Memory B cell (primary cell): ENCODE measurements around the gene CRACDL.

ENCODE experiments used
- ATAC-seq: fragments of 150-1000 bp; cut with Tn5 transposase; 2 replicates; pipeline ENCODE4 v1.10.0; 2021; ENCODE audit warnings: low read depth, mild to moderate bottlenecking, moderate library complexity
- DNase-seq, 2 donors: peaks; one replicate each; pipeline ENCODE4 v3.0.0; 2022; ENCODE audit warnings: low spot score in 2 of 2
- H3K27ac Mint-ChIP-seq: one replicate; pipeline ENCODE4 v1.8.0; 2022; ENCODE audit warnings: mild to moderate bottlenecking, moderate library complexity, mixed read lengths
- H3K27me3 Mint-ChIP-seq: one replicate; pipeline ENCODE4 v1.8.0; 2022; ENCODE audit warnings: mixed read lengths
- H3K36me3 Mint-ChIP-seq: one replicate; pipeline ENCODE4 v1.8.0; 2022; ENCODE audit warnings: mild to moderate bottlenecking, mixed read lengths
- H3K4me1 Mint-ChIP-seq: one replicate; pipeline ENCODE4 v1.8.0; 2022; ENCODE audit warnings: mixed read lengths
- H3K4me3 Mint-ChIP-seq: one replicate; pipeline ENCODE4 v1.8.0; 2022; ENCODE audit warnings: mild to moderate bottlenecking, moderate library complexity, mixed read lengths
- H3K9me3 Mint-ChIP-seq: one replicate; pipeline ENCODE4 v1.8.0; 2022; ENCODE audit warnings: mixed read lengths

The CRACDL gene

DNA sequence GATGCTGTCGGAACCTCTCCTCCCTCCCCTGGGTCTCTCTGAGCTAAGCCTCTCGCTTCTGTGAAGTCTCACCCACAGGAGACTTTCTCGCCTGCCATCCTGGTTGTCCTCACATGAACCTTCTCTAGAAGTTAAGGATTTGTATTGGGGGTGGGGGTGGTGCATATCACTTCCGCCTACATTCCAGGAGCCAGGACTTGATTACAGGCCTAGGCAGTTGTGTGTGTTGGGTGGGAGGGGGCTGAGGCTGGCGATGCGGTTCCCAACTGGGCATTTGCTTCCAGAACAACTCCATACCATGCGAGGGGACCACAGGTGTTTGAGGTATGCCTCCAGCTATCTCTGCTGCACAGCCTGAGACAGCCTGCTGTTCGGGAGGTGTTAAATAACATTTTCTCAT is 148.3 kb downstream of the CRACDL start:
- no peaks in the 10 kb centered on the region for H3K36me3 Mint-ChIP-seq
- no peaks in the 10 kb centered on the region for H3K4me1 Mint-ChIP-seq
- no peak for ATAC-seq
- no peak for DNase-seq
- no peaks in the 10 kb centered on the region for H3K9me3 Mint-ChIP-seq
- H3K4me3 Mint-ChIP-seq = no peak overlapping the region
- peaks cover 1% of the 10 kb centered on the region for H3K27me3 Mint-ChIP-seq
- H3K27ac Mint-ChIP-seq = no peak overlapping the region

DNA sequence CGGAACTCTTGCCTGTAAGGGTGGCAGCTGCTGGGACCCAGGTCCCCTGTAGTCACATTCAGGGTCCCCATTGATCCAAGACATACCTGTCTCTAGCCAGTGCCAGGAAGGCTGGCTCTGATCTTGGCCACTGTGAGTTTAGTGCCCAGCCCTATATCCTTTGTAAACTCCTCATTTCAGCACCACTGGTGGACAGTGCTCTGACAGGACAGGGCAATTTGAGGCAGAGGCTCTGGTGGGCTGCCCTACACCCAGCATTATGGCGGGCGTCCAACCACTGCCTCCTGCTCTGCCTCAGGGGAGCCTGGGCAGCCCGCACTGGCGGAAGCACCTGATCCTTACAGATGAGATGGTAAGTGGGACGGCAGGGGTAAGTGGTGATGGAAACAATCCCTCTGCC is 149.8 kb downstream of the CRACDL start:
- DNase-seq = no peak
- H3K4me1 Mint-ChIP-seq = no peaks in the 10 kb centered on the region
- H3K36me3 Mint-ChIP-seq = peaks cover 5% of the 10 kb centered on the region
- peaks cover 6% of the 10 kb centered on the region for H3K9me3 Mint-ChIP-seq
- no peak for ATAC-seq
- H3K27me3 Mint-ChIP-seq = peaks cover 1% of the 10 kb centered on the region
- H3K4me3 Mint-ChIP-seq = no peak overlapping the region
- H3K27ac Mint-ChIP-seq = no peak overlapping the region

DNA sequence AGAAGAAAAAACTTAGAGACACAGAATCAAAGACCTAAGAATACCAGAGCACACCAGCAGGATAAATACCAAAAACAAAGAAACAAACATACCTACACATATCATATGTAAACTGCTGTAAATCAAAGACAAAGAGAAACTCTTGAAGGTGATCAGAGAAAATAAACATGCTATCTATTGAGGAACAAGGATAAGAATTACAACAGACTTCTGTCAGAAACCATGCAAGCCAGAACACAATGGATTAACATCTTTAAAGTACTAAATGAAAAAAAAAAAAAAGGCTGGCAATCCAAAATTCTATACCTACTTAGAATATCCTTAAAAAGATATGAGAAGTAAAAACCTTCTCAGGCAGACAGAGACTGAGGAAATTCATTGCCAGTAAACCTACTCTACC is 153.5 kb downstream of the CRACDL start:
- Mint-ChIP-seq H3K4me3 (no peak overlapping the region), H3K36me3 (peaks cover 5% of the 10 kb centered on the region), H3K27ac (no peak overlapping the region), H3K4me1 (no peaks in the 10 kb centered on the region), H3K27me3 (no peaks in the 10 kb centered on the region), H3K9me3 (peaks cover 6% of the 10 kb centered on the region)
- DNase-seq = no peak
- no peak for ATAC-seq

DNA sequence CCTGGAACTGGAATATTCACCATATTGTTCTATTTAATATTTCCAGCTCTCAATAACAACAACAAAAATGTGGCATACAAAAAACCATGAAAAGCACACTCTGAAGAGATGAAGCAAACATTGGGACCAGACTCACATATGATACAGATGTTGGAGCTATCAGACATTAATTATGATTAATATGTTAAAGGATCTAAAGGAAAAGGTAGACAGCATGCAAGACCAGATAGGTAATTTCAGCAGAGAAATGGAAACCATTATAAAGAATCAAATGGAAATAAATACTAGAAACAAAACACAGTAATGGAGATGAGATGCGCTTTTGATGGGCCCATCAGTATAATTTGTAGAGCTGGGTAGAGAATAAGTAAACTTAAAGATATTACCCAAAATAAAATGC is 154.2 kb downstream of the CRACDL start:
- no peak for ATAC-seq
- Mint-ChIP-seq H3K9me3 (peaks cover 6% of the 10 kb centered on the region), H3K36me3 (peaks cover 5% of the 10 kb centered on the region), H3K4me1 (no peaks in the 10 kb centered on the region), H3K4me3 (no peak overlapping the region), H3K27me3 (no peaks in the 10 kb centered on the region), H3K27ac (no peak overlapping the region)
- no peak for DNase-seq

DNA sequence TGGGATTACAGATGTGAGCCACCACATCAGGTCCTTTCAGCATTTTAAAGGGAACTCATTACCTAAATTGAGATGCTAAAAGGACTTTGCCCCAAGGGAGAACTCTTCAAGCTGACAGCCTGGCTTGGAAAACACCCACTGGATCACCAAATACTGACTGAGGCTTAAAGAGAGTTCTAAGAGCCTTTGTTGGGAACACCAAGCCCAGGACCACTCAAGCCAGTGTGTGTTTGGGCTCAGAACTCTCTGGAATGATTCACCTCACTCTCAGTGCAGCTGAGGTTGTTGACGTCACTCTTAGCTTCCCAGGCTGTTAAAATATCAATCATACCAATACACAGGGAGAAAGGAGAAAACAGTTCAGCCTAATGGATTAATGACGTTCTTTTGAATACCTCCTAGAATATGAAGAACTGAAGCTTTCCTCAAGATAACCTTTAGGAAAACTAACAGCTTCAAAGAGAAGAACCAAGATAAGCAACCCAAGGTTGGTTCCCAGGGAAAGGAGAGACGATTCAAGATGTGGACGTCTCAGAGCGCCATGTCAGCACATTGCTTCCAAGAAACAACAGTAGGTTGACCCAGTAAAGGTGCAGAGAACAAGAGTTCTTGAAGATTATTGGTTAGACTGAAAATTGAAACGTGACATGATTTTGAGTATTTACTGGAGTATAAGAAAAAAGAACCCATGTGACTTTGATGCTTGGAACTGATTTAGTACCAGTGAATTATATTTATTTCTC is 157.1 kb downstream of the CRACDL start:
- DNase-seq (no peak), ATAC-seq (no peak)
- Mint-ChIP-seq H3K36me3 (peaks cover 5% of the 10 kb centered on the region), H3K4me3 (no peak overlapping the region), H3K27me3 (no peaks in the 10 kb centered on the region), H3K9me3 (peaks cover 6% of the 10 kb centered on the region), H3K4me1 (no peaks in the 10 kb centered on the region), H3K27ac (no peak overlapping the region)

DNA sequence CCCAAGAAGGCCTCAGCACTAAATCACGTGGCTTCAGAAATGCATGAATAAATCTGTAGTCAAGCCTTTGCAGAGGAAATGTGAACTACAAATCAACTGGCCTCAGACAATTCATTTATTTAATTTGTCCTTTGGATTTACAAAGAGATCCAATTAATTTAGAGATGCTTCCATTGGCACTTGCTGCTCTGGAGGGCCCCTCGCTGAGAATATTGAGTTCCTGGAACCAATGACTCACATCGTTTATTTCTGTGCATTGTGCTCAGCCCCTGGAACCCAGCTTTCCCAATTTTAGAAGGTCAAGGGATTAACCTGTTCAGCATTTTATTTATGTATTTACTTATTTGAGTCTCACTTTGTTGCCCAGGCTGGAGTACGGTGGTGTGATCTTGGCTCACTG is 157.9 kb downstream of the CRACDL start:
- no peak for DNase-seq
- H3K27ac Mint-ChIP-seq = no peak overlapping the region
- no peaks in the 10 kb centered on the region for H3K27me3 Mint-ChIP-seq
- peaks cover 6% of the 10 kb centered on the region for H3K9me3 Mint-ChIP-seq
- no peaks in the 10 kb centered on the region for H3K4me1 Mint-ChIP-seq
- no peak overlapping the region for H3K4me3 Mint-ChIP-seq
- peaks cover 5% of the 10 kb centered on the region for H3K36me3 Mint-ChIP-seq
- no peak for ATAC-seq

DNA sequence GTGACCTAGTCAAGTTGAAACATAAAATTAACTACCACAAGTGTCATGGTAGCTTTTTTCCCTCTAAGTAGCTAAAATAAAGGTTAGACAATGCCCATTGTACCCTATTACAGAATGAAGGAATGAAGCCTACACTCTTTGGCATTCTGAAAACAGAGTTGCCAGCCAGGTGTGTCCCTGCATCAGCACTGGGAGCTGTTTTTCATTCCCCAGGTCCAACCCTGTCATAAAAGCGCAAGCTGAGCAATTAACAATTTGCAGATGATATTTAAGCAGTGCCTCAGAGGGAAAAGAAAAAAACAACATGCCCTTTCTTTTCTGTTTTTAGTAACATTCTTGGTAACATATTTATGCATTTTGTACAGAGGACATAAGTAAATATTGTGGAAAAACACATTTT is 158.3 kb downstream of the CRACDL start:
- H3K27me3 Mint-ChIP-seq = no peaks in the 10 kb centered on the region
- no peak overlapping the region for H3K27ac Mint-ChIP-seq
- DNase-seq (no peak), ATAC-seq (no peak)
- H3K36me3 Mint-ChIP-seq = peaks cover 5% of the 10 kb centered on the region
- peaks cover 3% of the 10 kb centered on the region for H3K4me1 Mint-ChIP-seq
- peaks cover 6% of the 10 kb centered on the region for H3K9me3 Mint-ChIP-seq
- H3K4me3 Mint-ChIP-seq = no peak overlapping the region

DNA sequence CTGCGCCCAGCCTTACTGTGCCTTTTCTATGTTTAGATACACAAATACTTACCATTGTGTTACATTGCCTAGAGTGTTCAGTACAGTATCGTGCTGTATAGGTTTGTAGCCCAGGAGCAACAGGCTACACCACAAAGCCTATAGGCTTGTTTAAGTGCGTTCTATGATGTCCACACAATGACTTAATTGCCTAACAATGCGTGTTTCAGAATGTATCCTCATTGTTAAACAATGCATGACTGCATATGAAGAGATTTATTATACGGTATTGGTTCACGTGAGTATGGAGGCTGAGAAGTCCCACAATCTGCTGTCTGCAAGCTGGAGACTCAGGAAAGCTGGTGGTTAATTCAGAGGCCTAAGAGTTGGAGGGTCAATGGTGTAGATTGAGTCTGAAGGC is 158.9 kb downstream of the CRACDL start:
- peaks cover 7% of the 10 kb centered on the region for H3K4me1 Mint-ChIP-seq
- no peak overlapping the region for H3K27ac Mint-ChIP-seq
- H3K9me3 Mint-ChIP-seq = peaks cover 6% of the 10 kb centered on the region
- H3K4me3 Mint-ChIP-seq = no peak overlapping the region
- ATAC-seq (no peak), DNase-seq (no peak)
- peaks cover 3% of the 10 kb centered on the region for H3K36me3 Mint-ChIP-seq
- no peaks in the 10 kb centered on the region for H3K27me3 Mint-ChIP-seq

DNA sequence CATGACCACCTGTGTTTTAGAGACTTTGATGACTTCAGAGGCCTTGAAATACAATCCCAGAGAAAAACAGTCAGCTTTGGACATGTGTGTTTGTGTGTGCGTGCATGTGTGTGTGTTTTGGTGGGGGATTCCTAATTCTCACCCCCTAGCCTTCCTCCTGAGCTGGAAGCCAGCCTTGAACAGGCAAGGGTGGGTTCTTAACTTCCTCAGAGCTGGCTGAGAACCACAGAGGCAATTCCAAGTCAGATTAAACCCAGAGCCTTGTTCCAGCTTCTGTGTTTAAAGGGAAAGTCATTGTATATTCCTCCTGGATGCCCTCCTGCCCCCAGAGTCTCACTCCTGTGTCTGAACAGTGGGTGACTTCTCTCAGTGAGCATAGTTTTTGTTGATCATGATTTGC is 159.9 kb downstream of the CRACDL start:
- Mint-ChIP-seq H3K36me3 (no peaks in the 10 kb centered on the region), H3K27me3 (no peaks in the 10 kb centered on the region), H3K27ac (no peak overlapping the region)

DNA sequence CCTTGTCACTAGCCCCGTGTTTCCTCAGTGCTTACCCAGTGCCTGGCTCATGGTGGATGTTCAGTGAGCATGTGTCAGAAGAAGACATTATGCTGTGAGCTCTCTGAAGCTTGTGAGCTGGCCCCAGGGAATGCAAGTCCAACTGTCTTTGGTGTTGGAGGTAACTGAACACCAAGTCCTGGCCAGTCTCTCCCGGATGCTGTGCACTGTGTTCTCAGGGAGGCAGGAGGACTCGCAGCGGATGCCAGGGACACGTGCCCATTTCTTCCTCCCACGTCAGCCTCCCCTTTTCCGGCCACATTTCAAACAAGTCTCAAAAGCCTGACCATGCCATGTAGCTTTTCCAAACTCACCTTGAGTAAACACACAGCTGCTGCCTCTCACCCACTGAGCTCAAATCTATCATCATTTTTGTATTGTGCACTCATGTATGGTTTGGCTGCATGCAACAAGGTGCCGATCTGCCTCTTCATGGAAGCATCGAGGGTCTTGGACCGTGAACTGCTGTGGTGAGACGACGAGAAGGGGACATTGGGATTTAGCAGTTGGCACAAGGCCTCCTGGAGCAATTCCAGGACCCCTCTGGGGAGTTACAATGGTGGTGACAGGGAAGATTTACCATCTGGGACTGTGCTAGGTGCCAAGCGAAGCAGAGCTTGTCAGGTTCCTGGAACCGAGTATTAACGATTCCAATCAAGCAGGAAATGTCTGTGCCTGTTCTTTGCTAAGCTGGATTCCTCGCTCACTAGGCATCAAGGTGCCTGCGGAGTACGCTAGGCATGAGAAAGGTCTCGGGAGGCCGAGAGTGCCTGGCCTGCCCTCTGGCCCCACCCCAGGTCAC is 160.7 kb downstream of the CRACDL start:
- ATAC-seq (no peak), DNase-seq (no peak)
- no peak overlapping the region for H3K4me3 Mint-ChIP-seq
- H3K27me3 Mint-ChIP-seq = peaks cover 2% of the 10 kb centered on the region
- H3K9me3 Mint-ChIP-seq = no peaks in the 10 kb centered on the region
- H3K27ac Mint-ChIP-seq = no peak overlapping the region
- H3K36me3 Mint-ChIP-seq = no peaks in the 10 kb centered on the region
- peaks cover 19% of the 10 kb centered on the region for H3K4me1 Mint-ChIP-seq

More for the DNA sequence above, 159.9 kb downstream of the CRACDL start:
- no peak for ATAC-seq
- Mint-ChIP-seq H3K9me3 (no peaks in the 10 kb centered on the region), H3K4me1 (peaks cover 14% of the 10 kb centered on the region), H3K4me3 (no peak overlapping the region)
- no peak for DNase-seq

DNA sequence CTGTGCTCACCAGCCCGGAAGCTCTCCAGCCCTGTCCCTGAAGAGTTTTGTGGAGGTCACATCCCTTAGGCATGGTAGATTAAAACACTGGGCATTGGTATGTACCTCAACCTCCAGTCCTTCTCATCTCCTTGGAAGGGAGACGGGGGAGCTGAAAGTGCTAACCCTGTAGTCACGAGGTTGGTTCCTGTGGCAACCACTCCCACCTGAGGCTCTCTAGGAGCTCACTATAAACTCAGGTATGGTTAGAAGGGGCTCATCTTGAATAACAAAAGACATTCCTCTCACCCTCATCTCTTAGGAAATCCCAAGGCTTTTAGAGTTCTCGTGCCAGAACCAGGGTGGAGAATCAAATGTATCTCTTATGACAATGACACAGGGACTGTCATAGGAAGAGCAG is 162.1 kb downstream of the CRACDL start:
- no peak overlapping the region for H3K4me3 Mint-ChIP-seq
- no peaks in the 10 kb centered on the region for H3K9me3 Mint-ChIP-seq
- no peak overlapping the region for H3K27ac Mint-ChIP-seq
- peaks cover 2% of the 10 kb centered on the region for H3K27me3 Mint-ChIP-seq
- DNase-seq (no peak), ATAC-seq (no peak)
- H3K36me3 Mint-ChIP-seq = no peaks in the 10 kb centered on the region
- peaks cover 25% of the 10 kb centered on the region for H3K4me1 Mint-ChIP-seq

DNA sequence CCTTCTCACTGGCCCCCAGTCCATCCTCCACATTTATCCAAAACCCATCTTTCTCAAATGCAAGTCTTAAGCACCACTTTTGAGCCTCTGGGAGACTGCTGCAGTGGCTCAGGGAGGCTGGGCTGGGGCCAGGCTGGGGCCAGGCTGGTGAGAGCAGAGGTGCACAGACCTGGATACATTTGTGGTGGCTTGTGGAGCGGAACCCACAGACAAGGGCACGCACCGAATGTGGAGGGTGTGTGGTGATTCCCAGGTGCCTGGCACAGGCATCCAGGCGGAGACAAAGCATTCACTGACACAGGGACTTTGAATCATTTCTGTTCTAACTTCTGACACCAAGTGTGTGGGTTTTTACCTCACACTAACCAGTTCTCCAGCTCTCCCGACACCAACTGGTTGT is 162.9 kb downstream of the CRACDL start:
- Mint-ChIP-seq H3K27me3 (peaks cover 2% of the 10 kb centered on the region), H3K9me3 (no peaks in the 10 kb centered on the region), H3K4me3 (peak overlapping the region; percentile 35), H3K36me3 (no peaks in the 10 kb centered on the region), H3K27ac (no peak overlapping the region), H3K4me1 (peaks cover 25% of the 10 kb centered on the region)
- DNase-seq (no peak), ATAC-seq (no peak)

DNA sequence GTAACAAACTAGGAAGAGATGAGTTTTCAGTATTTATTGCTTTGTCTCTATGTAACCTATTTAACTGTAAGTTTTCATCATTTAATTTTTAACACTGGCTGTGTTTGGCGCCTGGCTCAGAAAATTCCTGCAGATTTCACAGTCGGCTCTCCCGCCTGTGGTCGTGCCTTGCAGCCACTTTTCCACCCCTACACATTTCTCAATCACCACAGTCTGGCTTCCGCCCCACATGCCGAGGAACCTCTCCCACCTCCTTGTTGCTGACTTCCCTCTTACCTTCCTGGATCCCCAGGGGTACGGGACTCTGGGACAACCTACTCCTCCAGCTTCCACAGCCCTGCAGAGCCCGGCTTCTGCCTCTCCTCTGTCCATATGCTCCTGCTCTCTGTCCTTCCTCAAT is 163.5 kb downstream of the CRACDL start:
- Mint-ChIP-seq H3K4me1 (peaks cover 25% of the 10 kb centered on the region), H3K27ac (peak overlapping the region; percentile 39), H3K36me3 (no peaks in the 10 kb centered on the region), H3K4me3 (peak overlapping the region; percentile 81), H3K9me3 (no peaks in the 10 kb centered on the region), H3K27me3 (peaks cover 2% of the 10 kb centered on the region)
- DNase-seq (no peak), ATAC-seq (no peak)

DNA sequence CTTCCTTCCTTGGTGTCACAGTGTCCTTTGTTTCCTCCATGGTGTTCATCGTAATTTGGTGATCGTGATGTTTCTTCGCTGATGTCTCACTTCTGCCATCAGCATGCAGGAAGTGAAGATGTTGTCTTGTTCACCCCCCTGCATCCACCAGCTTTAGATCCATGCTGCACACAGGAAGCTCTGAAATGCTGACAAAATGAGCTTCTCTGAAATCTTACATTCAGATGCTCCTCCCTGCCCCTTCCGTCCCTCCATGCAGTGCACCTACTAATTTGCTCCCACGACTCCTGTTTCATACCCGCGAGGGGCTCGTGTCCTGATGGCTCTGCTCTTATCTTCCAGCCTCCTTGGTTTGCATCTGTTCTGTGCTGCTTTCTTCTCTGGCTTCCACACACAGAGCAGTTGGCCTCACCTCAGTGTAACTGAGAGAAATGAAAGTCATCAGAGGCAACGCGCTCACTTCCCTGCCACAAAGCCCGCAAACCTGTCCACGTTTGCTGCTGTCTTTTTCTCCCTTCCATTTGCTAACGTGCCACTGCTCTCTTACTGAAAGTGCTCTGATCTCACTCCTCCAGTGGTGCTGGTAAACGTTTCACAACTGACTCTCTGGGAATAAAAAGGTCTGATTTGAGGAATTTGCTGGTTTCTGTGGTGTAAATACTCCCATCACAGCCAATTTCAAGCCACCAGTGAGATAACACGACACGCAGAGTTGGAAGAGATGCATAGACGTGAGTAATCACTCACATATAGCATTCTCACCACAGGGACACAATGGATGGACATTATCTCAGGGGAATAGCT is 164.1 kb downstream of the CRACDL start:
- H3K4me1 Mint-ChIP-seq = peaks cover 25% of the 10 kb centered on the region
- H3K27ac Mint-ChIP-seq = peak overlapping the region; percentile 39
- peak in 1 of 2 donors; percentile 12 for DNase-seq
- H3K36me3 Mint-ChIP-seq = no peaks in the 10 kb centered on the region
- ATAC-seq = peak; percentile 81
- H3K4me3 Mint-ChIP-seq = peak overlapping the region; percentile 81
- no peaks in the 10 kb centered on the region for H3K9me3 Mint-ChIP-seq
- peaks cover 2% of the 10 kb centered on the region for H3K27me3 Mint-ChIP-seq
